T-helper 22 cell (primary cell): ENCODE data around the gene DISC1.
"Not testable (repeated sequence)": the region's sequence is repeated elsewhere in the genome, so short reads cannot be mapped to it uniquely, and the experiment has no call there.

Source experiments
- DNase-seq: peaks from one replicate; pipeline ENCODE4 v3.0.0-alpha.2; 2020; ENCODE audit warnings: low read depth

DISC1 gene

DNA sequence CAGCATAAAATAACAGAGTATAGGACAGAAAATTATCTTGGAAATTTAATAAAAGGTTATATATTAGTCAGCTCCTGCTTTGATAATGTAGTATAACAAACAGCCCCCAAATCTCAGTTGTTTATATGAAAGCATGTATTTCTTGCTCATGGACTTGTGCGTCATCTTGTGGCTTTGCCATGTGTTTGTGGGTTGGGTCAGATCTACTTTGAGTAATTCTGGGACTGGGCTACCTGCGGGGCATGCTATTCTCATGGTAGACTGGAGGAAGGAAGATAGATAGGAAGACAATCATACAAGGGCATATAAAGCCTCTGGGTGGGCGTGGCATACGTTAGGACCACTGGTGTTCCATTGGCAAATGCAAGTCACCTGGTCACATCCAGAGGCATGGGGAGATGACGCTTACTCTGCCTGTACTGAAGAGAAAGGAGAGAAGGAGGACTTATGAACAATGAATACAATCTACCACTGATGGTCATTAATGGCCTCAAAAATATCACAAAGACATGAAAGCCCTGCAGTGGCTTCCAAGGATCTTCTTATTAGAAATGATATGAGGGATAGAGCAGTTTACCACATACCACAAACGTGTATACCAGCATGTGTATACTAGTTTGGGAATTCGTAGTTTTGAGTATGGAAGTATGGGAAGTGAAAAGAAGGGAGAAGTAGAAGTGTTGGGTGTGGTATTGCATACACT lies 267.0 kb downstream of the DISC1 start:
- DNase-seq, result no peak

DNA sequence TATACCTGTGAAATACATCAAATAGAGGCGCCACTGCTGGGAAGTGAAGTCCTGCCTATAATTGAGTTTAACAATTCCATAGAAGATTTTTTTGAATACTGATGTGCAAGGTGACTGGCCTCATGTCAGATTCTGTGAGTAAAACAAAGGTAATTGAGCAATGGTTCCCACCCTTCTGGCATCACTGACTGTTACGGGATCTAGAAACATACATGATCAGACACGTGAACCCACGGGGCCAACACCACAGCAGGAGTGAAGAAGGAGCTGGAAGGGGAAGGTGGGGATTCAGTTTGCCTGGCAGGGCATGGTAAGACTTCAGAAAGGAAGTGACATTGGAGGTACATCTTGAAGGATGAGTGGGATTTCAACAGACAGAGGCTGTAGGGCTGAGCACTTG lies 270.2 kb downstream of the DISC1 start:
- DNase-seq, result no peak

DNA sequence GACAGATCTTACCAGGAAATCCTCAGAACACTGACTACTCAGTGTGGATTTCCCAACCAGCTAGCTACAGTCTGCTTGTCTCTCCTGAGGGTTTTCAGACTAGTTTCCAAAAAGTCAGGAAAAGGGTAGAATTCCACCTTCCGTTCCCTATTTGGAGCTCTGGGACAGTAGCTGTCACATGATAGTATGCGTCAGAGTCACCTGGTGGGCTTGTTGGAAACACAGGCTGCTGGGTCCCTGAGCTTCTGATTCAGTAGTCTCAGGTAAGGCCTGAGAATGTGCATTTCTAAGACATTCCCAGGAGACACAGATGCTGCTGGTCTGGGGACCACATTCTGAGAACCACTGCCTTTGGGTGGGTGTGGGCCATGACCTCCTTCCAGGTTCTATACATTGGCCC lies 272.5 kb downstream of the DISC1 start:
- no peak for DNase-seq

DNA sequence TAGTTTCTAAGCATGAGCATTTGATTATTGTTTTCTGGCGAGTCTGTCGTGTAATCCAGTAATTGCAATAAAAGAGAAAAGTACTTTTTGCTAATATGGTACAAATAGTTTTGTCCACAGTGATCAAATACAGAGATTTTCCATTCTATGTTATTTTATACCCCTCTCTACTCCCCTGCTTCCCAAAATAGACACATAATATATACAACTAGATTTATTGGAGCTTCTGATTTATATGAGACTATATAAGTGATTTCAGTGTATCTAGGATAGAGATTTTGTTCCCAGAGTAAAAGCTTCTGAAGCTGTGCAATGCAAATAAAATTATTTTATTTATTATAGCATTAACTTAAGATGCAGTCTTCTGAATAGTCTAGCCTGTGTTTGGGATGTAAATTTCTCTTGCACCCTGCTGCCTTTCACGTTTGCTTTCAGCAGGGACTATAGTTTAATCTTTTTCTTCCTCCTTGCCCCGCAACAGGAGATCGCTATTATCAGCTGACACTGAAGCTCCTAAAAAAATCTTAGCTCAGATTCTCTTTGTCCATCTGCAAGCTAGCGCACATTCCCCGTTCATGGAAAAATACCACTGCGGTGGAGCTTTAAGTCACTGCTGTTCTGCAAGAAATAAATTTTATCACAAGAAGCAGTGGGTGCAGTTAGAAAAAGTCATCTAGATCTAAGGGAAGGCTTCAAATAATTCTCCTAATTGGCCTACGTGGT lies 273.3 kb downstream of the DISC1 start:
- DNase-seq, result no peak

DNA sequence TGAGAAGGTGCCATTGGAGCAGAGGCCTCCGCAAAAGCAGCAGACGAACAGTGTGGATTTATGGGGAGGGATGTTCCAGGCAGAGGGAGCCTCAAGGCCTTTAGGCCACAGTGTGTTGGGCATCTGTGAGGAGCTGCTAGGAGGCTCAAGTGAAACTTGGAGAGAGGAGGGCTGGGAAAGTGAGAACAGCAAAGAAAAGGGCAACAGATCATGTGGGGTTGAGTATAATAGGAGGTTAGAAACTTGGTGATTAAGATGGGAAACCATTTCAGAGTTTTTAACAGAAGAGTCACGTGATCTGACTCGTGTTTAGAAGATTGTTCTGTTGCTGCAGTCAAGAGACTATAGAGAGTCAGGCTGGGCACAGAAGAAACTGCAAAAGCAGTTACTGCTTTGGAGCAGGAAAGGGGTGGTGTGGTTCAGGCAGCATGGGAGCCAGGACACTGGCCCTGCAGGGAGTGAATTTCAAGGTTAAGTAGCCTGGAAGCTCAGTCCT lies 277.0 kb downstream of the DISC1 start:
- no peak for DNase-seq

DNA sequence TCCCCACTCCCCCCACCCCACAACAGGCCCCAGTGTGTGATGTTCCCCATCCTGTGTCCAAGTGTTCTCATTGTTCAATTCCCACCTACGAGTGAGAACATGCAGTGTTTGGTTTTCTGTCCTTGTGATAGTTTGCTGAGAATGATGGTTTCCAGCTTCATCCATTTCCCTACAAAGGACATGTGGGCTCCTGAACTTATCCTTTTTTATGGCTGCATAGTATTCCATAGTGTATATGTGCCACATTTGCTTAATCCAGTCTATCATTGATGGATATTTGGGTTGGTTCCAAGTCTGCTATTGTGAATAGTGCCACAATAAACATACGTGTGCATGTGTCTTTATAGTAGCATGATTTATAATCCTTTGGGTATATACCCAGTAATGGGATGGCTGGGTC lies 280.7 kb downstream of the DISC1 start:
- not testable (repeated sequence) for DNase-seq

DNA sequence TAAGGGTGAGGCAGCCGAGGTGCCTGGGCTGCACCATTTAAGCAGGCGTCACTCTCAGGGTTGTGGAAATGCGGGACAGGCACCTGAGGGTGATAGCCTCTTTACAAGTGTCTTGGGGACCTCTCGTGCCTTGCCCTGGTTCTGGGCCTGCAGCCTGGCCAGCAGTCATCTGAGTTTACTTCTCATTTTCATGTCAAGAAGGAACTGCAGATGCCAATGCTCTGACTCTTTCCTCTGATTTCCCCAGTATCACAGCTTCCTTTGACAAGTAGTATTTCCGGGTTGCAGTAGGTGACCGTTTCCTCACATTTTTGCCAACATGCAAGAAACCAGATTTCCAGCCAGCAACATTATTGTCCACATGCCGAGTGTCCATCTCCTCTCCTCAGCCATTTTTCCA lies 286.9 kb downstream of the DISC1 start:
- no peak for DNase-seq

DNA sequence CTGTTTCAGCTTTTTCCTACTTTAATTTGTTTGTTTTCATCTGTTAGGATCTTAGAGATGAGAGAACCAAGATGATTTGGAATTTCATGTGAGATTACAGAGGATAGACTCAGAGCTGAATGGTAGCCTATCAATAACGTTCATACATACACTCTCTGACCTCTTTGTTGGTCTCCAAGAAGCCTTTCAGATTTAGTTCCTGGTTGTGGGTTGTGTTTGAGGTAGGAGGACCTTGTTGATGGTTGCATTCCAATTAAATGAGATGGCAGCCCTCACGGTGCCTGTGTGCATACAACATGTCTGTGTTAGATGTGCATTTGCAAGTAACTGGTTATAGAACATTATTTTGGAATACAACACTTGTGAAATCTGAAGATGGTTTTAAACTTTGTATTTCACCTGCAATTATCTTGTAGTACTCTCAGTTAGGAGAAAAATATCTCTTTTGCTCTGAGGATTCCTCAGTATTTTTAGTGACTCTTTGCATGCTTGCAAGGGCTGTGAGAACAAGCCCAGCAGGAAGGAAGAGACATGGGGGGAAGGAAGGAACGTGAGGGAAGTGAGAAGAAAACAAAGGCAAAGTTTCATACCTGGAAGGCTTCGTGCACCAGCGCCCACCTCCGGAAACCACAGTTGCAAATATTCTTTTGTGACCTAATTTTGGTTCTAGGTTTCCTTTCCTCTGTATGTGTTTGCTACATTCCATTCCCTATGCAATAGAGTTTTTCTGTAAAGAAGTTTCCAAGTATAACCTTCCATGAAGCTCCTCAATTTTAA lies 291.8 kb downstream of the DISC1 start:
- no peak for DNase-seq

DNA sequence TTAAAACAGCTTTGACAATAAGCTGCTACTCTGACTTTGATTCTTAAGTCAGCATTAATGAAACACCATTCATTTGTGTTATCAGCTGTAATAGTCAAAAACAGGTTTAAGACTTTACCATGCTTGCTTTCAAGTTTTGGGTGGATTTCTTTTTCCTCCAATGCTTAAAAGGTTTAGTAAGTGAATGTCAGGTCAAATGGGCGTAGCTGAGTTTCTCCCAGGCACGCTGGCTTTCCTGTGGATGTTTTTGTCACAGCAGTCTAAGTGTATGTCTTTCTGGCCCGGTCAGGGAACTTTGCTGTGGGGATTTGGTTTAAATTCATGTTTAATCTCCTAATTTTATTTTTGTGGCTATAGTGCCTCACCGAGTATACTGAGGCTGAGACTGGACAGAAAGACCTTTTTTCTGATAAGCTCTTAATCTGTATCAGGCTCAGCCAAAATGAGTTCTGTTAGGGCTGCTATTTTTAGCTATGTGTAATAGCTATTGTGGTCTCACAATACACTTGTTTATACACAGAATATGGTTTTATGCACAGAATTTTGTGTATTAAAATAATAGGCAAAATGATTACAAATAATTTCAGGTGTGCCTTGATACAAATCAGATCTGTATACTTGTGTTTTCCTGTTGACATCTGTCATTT lies 292.8 kb downstream of the DISC1 start:
- DNase-seq, result no peak

DNA sequence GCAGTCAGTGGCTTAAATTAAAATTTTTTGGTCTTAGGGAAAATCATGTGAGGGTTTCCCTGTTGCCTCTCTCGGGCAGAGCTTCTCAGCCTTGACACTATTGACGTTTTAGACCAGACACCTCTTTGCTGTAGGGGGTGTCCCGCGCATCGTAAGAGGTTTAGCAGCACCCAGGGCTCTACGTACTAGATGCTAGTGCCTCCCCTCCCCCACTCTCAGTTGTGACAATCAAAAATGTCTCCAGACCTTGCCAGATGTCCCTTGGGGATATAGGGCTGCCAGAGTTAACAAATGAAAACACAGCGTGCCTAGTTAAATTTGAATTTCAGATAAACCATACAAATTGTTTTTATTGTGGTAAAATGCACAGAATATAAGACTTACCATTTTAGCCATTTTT lies 293.3 kb downstream of the DISC1 start:
- no peak for DNase-seq

DNA sequence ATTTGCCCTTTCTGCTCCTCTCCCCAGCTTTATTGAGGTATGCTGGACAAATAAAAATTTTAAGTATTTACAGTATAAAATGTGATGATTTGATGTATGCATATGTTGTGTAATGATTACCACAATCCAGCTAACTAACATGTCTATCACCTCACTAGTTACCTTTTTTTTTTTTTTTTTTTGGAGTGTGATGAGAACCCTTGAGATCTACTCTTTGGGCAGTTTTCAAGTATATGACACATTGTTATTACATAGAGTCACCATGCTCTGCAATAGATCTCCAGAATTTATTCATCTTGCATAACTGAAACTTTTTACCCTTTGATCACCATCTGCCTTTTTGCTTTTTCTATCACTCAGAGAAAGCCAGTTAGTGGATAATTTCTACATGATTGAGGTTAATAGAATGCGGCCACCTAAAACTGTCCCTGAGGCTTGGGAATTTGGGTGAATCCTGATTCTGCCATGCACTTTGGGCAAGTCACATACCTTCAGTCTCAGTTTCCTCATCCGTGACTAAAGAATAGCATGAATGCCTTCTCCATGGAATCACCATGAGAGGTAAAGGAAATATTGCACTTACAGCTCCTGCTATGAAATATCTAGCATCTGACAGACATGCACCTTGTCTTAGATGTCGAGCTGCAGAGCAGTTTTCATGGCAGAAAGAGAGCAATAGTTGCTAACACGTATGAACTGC lies 295.2 kb downstream of the DISC1 start:
- DNase-seq, result no peak

DNA sequence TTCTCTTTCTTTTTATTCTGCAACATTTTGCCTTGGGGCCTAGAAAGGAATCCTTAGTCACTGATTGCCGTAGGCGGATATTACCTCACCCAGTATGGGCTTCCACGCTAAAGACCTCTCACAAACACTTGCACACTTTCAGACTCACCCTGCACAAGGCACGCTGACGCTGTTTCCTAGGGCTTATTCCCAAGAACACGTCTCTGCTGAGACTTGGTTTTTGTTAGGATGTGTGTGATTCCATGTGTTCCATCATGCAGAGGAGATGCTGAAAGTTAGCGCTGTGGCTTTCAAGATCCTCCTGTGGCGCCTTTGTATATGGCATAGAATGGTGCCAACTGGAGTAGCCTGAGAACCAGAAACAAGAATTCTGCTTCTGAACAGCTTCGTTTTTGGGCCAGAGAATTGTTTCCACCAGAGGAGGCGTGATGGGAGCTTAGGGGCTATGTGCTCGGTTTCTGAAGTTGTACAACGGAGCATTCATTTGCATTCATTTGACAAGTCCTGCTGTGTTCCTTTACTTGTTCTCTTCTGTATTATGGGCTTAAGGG lies 297.0 kb downstream of the DISC1 start:
- DNase-seq, result no peak

DNA sequence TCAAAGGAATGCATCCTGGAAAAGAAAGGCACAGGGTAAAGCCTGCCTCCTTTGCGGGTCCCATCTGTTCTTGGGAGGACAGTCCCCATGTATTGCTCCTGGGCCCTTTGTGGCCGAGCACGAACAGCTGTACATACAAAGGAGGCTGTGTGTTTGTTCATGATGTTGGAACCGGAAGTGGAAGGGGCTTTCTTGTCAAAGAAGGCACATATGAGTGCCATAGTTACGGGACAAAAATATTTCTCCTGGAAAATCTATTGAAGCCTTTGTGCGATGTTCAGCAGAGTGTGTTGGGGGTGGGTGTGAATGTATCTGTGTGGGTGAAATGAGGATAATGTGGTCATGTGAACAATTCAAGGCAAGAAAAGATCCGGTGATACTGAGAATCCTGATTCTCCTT lies 297.6 kb downstream of the DISC1 start:
- no peak for DNase-seq

DNA sequence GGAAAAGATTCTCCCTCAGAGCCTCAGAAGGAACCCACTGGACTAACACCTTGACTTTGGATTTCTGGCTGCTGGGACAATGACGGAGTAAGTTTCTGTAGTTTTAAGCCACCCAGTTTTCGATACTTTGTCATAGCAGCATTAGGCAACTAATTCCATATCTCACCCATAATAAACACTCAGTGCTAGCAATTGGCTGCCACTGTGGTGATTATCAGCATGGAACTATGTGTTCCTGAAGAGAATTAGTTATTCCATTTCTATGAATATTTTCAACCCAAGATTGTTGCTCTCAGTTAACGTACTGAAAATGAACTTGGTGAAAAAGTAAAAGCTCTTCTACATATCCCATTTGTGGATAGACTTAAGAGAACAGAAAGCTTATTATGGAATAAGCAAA lies 299.3 kb downstream of the DISC1 start:
- no peak for DNase-seq

DNA sequence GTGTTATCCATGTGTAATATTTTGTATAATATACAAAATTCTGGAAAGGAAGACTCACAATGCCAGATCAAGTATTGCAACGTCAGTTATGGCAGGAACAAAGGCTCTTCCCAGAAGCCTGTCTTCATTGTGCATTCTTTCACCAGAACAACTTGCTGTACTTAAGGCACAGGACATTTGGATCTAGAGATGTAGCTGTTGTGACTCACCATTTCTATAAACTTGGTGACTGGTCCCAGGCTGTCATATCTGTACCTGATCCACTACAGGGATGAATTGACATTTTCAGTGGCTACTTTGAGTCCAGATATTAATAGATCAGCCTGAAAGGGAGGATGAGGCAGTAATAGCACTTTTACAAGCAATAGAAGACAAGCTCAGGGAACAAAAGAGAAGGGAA lies 299.8 kb downstream of the DISC1 start:
- no peak for DNase-seq

DNA sequence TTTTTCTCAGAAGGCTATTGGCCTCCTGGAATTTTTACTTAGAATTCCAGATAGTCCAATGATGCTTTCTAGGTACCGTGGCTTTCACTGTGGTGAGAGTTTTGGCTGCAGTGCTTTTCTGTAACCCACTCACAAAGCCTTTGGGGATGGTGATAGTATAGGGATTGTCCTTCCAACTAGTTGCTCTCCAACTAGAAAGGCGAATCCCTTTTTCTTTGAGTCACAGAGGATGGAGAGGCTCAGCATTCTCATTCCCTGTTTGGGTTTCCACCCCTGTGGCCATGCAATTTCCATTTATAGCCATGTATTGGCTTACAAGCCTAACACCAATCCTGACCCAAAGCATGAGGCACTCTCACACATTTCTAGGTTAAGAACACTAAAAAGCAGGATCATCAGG lies 300.3 kb downstream of the DISC1 start:
- DNase-seq, result no peak

DNA sequence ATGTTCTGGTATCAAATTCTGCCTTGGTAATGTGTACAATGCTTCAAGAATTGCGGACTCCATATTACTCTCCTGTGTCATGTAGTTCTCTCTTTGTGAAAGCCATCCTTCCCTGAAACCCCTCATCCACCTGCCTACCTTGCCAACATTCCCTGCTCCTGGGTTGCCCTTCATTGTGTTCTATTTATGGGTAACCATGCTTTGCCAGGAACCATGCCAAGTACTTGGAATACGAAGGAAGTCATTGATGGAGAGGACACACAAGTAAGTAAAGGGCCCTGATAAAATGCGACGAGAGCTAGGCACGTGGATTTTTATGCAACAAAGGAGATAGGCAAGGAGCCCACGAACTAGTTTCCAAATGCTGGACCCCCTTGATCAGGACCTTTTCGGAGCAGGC lies 300.8 kb downstream of the DISC1 start:
- DNase-seq, result no peak

DNA sequence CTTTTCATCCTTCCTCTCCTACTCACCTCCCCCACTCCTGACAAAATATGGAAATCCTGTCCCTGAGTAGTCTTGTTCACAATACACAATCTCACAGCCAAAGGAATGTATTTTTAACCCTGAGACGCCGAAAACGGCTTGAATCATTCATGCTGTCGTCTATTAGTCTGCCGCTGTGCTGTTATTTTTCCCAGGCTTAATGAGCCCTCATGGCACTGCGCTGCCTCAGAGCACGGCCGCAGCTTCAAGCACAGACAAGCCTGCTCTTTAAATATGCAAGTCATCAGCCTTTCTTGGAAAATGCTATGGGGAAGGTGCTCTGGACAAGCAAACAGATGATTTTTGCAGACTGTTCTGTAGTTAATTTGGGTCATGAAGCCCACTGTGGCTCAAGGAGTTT lies 302.7 kb downstream of the DISC1 start:
- no peak for DNase-seq

DNA sequence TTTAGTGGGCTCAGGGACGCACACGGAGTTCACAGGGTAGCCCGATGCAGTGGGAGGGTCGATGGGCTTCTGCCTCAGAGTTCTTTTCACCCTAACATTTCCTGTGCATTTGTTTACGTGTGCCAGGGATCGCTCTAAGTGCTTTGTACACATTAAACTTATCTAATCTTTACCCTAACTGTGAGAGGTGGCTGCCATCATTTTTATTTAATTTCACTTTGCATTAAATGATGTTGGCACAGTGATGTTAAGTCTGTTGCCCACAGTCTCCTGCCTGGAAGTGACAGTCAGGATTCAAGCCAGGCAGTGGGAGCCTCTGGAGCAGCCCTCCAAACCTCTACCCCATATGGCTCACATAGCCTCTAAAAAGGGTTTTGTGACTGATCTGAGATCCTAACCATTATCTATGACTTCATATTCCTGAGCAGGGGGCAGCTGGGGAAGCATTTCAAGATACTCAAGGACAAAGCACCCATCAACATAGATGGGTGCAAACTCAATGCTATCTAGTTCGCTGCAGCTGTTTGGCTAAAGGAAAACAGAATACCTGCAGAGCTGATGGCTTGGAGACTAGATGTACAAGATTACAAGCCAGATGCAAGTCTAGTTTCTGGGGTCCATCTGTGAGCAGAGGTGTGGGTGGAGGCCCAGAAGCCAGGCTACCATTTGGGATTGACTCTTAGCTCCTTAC lies 303.8 kb downstream of the DISC1 start:
- no peak for DNase-seq

DNA sequence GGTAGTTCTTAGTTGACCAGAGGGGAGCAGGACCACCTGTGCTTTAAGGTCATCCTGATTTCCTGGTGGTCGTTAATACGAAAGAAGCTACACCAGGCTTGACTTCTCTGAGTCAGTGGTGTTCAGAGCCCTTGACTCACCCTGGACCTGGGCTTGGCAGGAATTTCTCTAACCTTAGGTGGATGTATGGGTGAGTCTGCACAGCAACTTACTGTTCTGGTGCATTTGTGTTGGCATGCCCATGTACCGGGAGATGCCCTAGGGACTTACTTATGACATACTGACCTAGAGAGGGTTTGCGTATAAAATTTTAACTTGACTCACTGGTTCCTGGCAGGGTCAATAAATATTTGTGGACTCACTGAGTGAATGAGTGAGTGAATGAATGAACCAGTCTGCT lies 304.6 kb downstream of the DISC1 start:
- no peak for DNase-seq
